Mesendoderm (in vitro differentiated cells): Measurements from ENCODE around the gene KCTD21.

ENCODE experiments used
- DNase-seq: peaks from one replicate; pipeline ENCODE4 v3.0.0; 2013
- H2AK5ac ChIP-seq: 2 replicates; pipeline ENCODE4 v1.6.1; 2013; ENCODE audit warnings: low read length, inconsistent platforms
- H2BK120ac ChIP-seq: 2 replicates; pipeline ENCODE4 v1.6.1; 2013; ENCODE audit warnings: low read depth, mild to moderate bottlenecking, low read length, moderate library complexity, mixed read lengths
- H2BK15ac ChIP-seq: replicated peaks from 2 replicates; pipeline ENCODE4 v1.6.1; 2013; ENCODE audit warnings: low read depth, mild to moderate bottlenecking, moderate library complexity
- H2BK5ac ChIP-seq: 2 replicates; pipeline ENCODE4 v1.6.1; 2013; ENCODE audit warnings: low read length, inconsistent platforms
- H3K18ac ChIP-seq: 2 replicates; pipeline ENCODE4 v1.6.1; 2013; ENCODE audit warnings: mild to moderate bottlenecking, low read length, mixed read lengths
- H3K23ac ChIP-seq: one replicate; pipeline ENCODE4 v1.6.1; 2013; ENCODE audit warnings: low read length
- H3K27ac ChIP-seq: 2 replicates; pipeline ENCODE4 v1.5.1; 2013; ENCODE audit warnings: low read depth, mild to moderate bottlenecking, inconsistent platforms, low read length, moderate library complexity
- H3K27me3 ChIP-seq: 2 replicates; pipeline ENCODE4 v1.6.1; 2013; ENCODE audit warnings: low read length, control low read depth, mild to moderate bottlenecking, inconsistent platforms; ENCODE audit not compliant: insufficient read depth, poor library complexity
- H3K36me3 ChIP-seq: 2 replicates; pipeline ENCODE4 v1.6.1; 2013; ENCODE audit warnings: low read length, inconsistent platforms; ENCODE audit not compliant: control insufficient read depth, insufficient read depth
- H3K4ac ChIP-seq: one replicate; pipeline ENCODE4 v1.6.1; 2013; ENCODE audit warnings: low read depth, mild to moderate bottlenecking, low read length, moderate library complexity
- H3K4me1 ChIP-seq: 2 replicates; pipeline ENCODE4 v1.6.1; 2013; ENCODE audit warnings: low read depth, low read length, inconsistent platforms; ENCODE audit not compliant: control insufficient read depth
- H3K4me2 ChIP-seq: 2 replicates; pipeline ENCODE4 v1.6.1; 2013; ENCODE audit warnings: low read length
- H3K4me3 ChIP-seq: 2 replicates; pipeline ENCODE4 v1.5.1; 2013; ENCODE audit warnings: mild to moderate bottlenecking, low read length
- H3K56ac ChIP-seq: one replicate; pipeline ENCODE4 v1.6.1; 2013; ENCODE audit warnings: low read length
- H3K79me1 ChIP-seq: 2 replicates; pipeline ENCODE4 v1.6.1; 2013; ENCODE audit warnings: low read length, inconsistent platforms
- H3K79me2 ChIP-seq: 2 replicates; pipeline ENCODE4 v1.6.1; 2013; ENCODE audit warnings: mild to moderate bottlenecking, low read length; ENCODE audit not compliant: control insufficient read depth, insufficient read depth
- H3K9ac ChIP-seq: 2 replicates; pipeline ENCODE4 v1.6.1; 2013; ENCODE audit warnings: low read length, inconsistent platforms
- H4K5ac ChIP-seq: one replicate; pipeline ENCODE4 v1.6.1; 2013; ENCODE audit warnings: low read length
- H4K8ac ChIP-seq: one replicate; pipeline ENCODE4 v1.6.1; 2013; ENCODE audit warnings: low read depth, mild to moderate bottlenecking, control low read depth, low read length, moderate library complexity
- WGBS: extraction: QIAGEN DNeasy Blood & Tissue Kit; methylation state at CpG from one replicate; pipeline ENCODE4 v1.1.7; 2013; ENCODE audit warnings: low lambda C conversion rate, missing lambda C conversion rate; ENCODE audit not compliant: insufficient coverage; ENCODE audit errors: extremely low coverage; 5-methylcytosine and 5-hydroxymethylcytosine counted together

Gene KCTD21

GRCh38 chr11:78193806-78194205 is 5.4 kb upstream of the KCTD21 start:
- no peaks in the 10 kb centered on the region for H3K79me2 ChIP-seq
- WGBS: no CpG with 5 or more reads among the region's 8 CpGs
- H3K18ac ChIP-seq: no peak overlapping the region
- H3K27me3 ChIP-seq: no peaks in the 10 kb centered on the region
- no peak overlapping the region for H2BK15ac ChIP-seq
- no peak overlapping the region for H3K56ac ChIP-seq
- H2BK120ac ChIP-seq: no peak overlapping the region
- H4K5ac ChIP-seq: no peak overlapping the region
- no peaks in the 10 kb centered on the region for H3K4me1 ChIP-seq
- H3K23ac ChIP-seq: no peak overlapping the region
- no peaks in the 10 kb centered on the region for H3K36me3 ChIP-seq
- no peak overlapping the region for H3K4me3 ChIP-seq
- no peak overlapping the region for H3K4me2 ChIP-seq
- H4K8ac ChIP-seq: no peak overlapping the region
- H2AK5ac ChIP-seq: no peak overlapping the region
- H2BK5ac ChIP-seq: no peak overlapping the region
- H3K9ac ChIP-seq: no peak overlapping the region
- no peak overlapping the region for H3K4ac ChIP-seq
- H3K27ac ChIP-seq: no peak overlapping the region
- DNase-seq: no peak
- H3K79me1 ChIP-seq: no peaks in the 10 kb centered on the region

- no peak overlapping the region for H4K8ac ChIP-seq
- no peaks in the 10 kb centered on the region for H3K79me1 ChIP-seq
- H2BK120ac ChIP-seq: no peak overlapping the region
- DNase-seq: no peak
- H3K79me2 ChIP-seq: no peaks in the 10 kb centered on the region
- no peaks in the 10 kb centered on the region for H3K36me3 ChIP-seq
- WGBS: no CpG with 5 or more reads among the region's 4 CpGs
- H3K56ac ChIP-seq: no peak overlapping the region
- H2BK15ac ChIP-seq: no peak overlapping the region
- H3K9ac ChIP-seq: no peak overlapping the region
- H3K23ac ChIP-seq: no peak overlapping the region
- no peak overlapping the region for H2AK5ac ChIP-seq
- H3K4ac ChIP-seq: no peak overlapping the region
- H2BK5ac ChIP-seq: no peak overlapping the region
- no peak overlapping the region for H3K4me3 ChIP-seq
- H3K27ac ChIP-seq: no peak overlapping the region
- no peak overlapping the region for H3K18ac ChIP-seq
- no peak overlapping the region for H4K5ac ChIP-seq
- no peaks in the 10 kb centered on the region for H3K4me1 ChIP-seq
- H3K27me3 ChIP-seq: no peaks in the 10 kb centered on the region
- H3K4me2 ChIP-seq: no peak overlapping the region
Observed at GRCh38 chr11:78192911-78193351, 4.5 kb upstream of the KCTD21 start.

GRCh38 chr11:78192223-78192719 is 3.8 kb upstream of the KCTD21 start:
- no peak overlapping the region for H4K5ac ChIP-seq
- no peaks in the 10 kb centered on the region for H3K27me3 ChIP-seq
- no peak overlapping the region for H3K4me3 ChIP-seq
- no peak overlapping the region for H3K56ac ChIP-seq
- no peak overlapping the region for H3K27ac ChIP-seq
- no peak overlapping the region for H4K8ac ChIP-seq
- no peak overlapping the region for H3K23ac ChIP-seq
- DNase-seq: no peak
- H2BK15ac ChIP-seq: no peak overlapping the region
- H3K79me1 ChIP-seq: no peaks in the 10 kb centered on the region
- no peaks in the 10 kb centered on the region for H3K36me3 ChIP-seq
- peaks cover 4% of the 10 kb centered on the region for H3K4me1 ChIP-seq
- H2BK5ac ChIP-seq: no peak overlapping the region
- no peak overlapping the region for H3K4me2 ChIP-seq
- no peak overlapping the region for H2BK120ac ChIP-seq
- no peak overlapping the region for H3K4ac ChIP-seq
- H3K18ac ChIP-seq: no peak overlapping the region
- no CpG with 5 or more reads among the region's 6 CpGs for WGBS
- H3K79me2 ChIP-seq: no peaks in the 10 kb centered on the region
- no peak overlapping the region for H2AK5ac ChIP-seq
- H3K9ac ChIP-seq: no peak overlapping the region

- Histone ChIP-seq H4K8ac (no peak overlapping the region), H3K79me1 (no peaks in the 10 kb centered on the region), H3K4me2 (no peak overlapping the region), H3K4me1 (peaks cover 5% of the 10 kb centered on the region), H2BK15ac (no peak overlapping the region), H3K27me3 (no peaks in the 10 kb centered on the region), H3K9ac (no peak overlapping the region), H2BK5ac (no peak overlapping the region), H3K23ac (no peak overlapping the region), H3K79me2 (no peaks in the 10 kb centered on the region), H2BK120ac (no peak overlapping the region), H3K4ac (no peak overlapping the region), H2AK5ac (no peak overlapping the region), H3K18ac (no peak overlapping the region), H3K36me3 (no peaks in the 10 kb centered on the region), H4K5ac (no peak overlapping the region), H3K27ac (no peak overlapping the region), H3K4me3 (no peak overlapping the region), H3K56ac (no peak overlapping the region)
- no peak for DNase-seq
- WGBS: no CpG with 5 or more reads among the region's 14 CpGs
Observed at GRCh38 chr11:78190871-78191538, 2.6 kb upstream of the KCTD21 start.

GRCh38 chr11:78190374-78190773 is 1.9 kb upstream of the KCTD21 start:
- Histone ChIP-seq H3K56ac (no peak overlapping the region), H3K4me1 (peaks cover 5% of the 10 kb centered on the region), H4K8ac (no peak overlapping the region), H3K36me3 (no peaks in the 10 kb centered on the region), H3K27me3 (no peaks in the 10 kb centered on the region), H3K23ac (no peak overlapping the region), H2AK5ac (no peak overlapping the region), H3K18ac (no peak overlapping the region), H3K79me2 (no peaks in the 10 kb centered on the region), H3K4ac (no peak overlapping the region), H2BK5ac (no peak overlapping the region), H2BK15ac (no peak overlapping the region), H3K79me1 (no peaks in the 10 kb centered on the region), H3K4me2 (no peak overlapping the region), H3K27ac (no peak overlapping the region), H2BK120ac (no peak overlapping the region), H3K4me3 (no peak overlapping the region), H3K9ac (no peak overlapping the region), H4K5ac (no peak overlapping the region)
- DNase-seq: no peak
- no CpG with 5 or more reads among the region's 3 CpGs for WGBS

GRCh38 chr11:78189851-78190250 is 1.4 kb upstream of the KCTD21 start:
- Histone ChIP-seq H4K8ac (no peak overlapping the region), H3K4me1 (peaks cover 5% of the 10 kb centered on the region)
- no CpG with 5 or more reads among the region's 3 CpGs for whole genome bisulfite sequencing

More at GRCh38 chr11:78189851-78190250, 1.4 kb upstream of the KCTD21 start:
- H3K4me2 ChIP-seq: no peak overlapping the region
- no peak for DNase-seq
- no peak overlapping the region for H3K18ac ChIP-seq
- no peak overlapping the region for H2AK5ac ChIP-seq
- H3K4ac ChIP-seq: no peak overlapping the region
- no peak overlapping the region for H3K27ac ChIP-seq
- H3K79me1 ChIP-seq: no peaks in the 10 kb centered on the region
- no peak overlapping the region for H2BK15ac ChIP-seq
- H3K23ac ChIP-seq: no peak overlapping the region
- H3K4me3 ChIP-seq: no peak overlapping the region
- no peak overlapping the region for H2BK5ac ChIP-seq
- no peak overlapping the region for H4K5ac ChIP-seq
- no peaks in the 10 kb centered on the region for H3K79me2 ChIP-seq
- peak overlapping the region; percentile 60 for H3K9ac ChIP-seq
- H3K36me3 ChIP-seq: no peaks in the 10 kb centered on the region
- no peak overlapping the region for H2BK120ac ChIP-seq
- H3K56ac ChIP-seq: no peak overlapping the region
- no peaks in the 10 kb centered on the region for H3K27me3 ChIP-seq
